LNCAP (cell line): Measurements from ENCODE around the gene MTG2.

Source experiments
- CTCF ChIP-seq: fragments of 450-650 bp; IDR thresholded peaks from 2 replicates; pipeline ENCODE4 v1.5.1; 2017; ENCODE audit warnings: mild to moderate bottlenecking

Gene MTG2

GRCh38 chr20:62174021-62174804, 8.6 kb upstream of the MTG2 start:
- TF ChIP-seq CTCF = no peak

GRCh38 chr20:62174870-62175624, 7.8 kb upstream of the MTG2 start:
- TF ChIP-seq CTCF = no peak

GRCh38 chr20:62175711-62176110, 7.1 kb upstream of the MTG2 start:
- no peak for TF ChIP-seq CTCF

DNA sequence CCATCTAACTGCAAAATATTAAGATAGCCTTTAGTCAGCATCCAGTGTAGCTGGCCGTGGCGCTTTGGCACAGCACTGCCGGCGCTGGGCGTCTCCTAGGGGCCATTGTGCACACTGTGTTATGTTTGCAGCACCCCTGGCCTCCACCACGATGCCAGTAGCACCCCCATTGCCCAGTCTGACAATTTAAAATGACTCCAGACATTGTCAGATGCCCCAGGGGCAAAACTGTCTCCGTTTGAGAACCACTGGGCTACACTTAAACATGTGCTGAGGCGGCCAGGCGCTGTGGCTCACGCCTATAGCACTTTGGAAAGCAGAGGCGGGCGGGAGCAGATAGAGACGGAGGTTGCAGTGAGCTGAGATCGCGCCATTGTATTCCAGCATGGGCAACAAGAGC, 6.0 kb upstream of the MTG2 start:
- no peak for TF ChIP-seq CTCF

GRCh38 chr20:62177307-62177706, 5.5 kb upstream of the MTG2 start:
- TF ChIP-seq CTCF = no peak

DNA sequence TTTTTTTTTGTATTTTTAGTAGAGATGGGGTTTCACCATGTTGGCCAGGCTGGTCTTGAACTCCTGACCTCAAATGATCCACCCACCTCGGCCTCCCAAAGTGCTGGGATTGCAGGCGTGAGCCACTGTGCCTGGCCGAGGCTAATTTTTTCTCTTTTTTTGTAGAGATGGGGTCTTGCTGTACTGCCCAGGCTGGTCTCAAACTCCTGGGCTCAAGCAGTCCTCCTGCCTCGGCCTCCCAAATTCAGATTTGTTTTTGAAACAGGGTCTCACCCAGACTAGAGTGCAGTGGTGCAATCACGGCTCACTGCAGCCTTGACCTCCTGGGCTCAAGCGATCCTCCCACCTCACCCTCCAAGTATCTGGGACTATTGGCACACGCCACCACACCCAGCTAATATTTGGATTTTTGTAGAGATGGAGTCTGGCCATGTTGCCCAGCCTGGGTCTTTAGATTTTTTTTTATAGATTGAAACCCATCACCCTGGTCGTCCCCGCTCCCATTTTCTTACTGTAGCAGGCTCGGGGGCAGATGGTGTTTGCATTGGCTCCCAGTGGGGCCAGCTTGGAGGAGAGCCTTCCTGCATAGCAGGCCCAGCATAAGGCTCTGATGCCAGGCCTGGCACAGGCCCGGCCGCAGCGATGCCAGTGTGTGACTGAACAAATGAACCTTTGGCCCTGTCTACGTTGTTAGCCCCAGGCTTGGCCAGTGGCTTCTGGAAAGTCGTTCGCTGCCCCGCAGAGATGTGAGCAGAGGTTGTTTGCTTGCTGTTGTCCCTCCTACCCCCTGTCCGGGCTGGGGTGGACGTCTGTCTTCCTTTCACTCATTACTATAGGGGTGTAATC, 4.3 kb upstream of the MTG2 start:
- no peak for TF ChIP-seq CTCF

DNA sequence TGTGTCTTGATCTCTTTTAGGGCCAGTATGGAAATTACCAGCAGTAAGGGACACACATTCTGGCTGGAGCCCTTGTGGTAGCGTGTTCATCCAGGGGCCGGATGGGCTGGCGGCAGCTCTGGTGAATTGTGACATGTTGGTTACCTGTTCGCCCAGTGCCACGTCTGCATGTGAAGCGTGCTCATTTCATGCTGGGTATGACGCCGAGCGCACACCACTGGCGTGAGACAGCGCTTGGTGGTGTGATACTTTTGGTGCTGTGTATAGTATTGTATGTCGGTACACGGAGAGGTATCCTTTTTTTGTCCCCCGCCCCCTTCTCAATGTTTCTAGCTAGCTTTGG, 3.7 kb upstream of the MTG2 start:
- no peak for TF ChIP-seq CTCF
